ENCODE data around the gene SMIM23. TPM values are rescaled to one million over a fixed set of nuclear protein-coding genes. Genes with fewer than 3 reads are reported as not detected.

SMIM23 gene
- not detected for total RNA-seq
- not detected for polyA plus RNA-seq

GRCh38 chr5:171785517-171785916, at the start of gene SMIM23:
SMIM23 (plus strand) TSS chr5:171785817; CDS start chr5:171785872, 55 bp downstream.
- Mint-ChIP-seq H3K4me1 (no peaks in the 10 kb centered on the region), H3K27ac (no peak within 1 kb of the TSS), H3K36me3 (no peaks in the 10 kb centered on the region), H3K27me3 (peaks cover 4 to 35% of the 10 kb centered on the region in 2 donors), H3K9me3 (no peaks in the 10 kb centered on the region), H3K4me3 (no peak within 1 kb of the TSS)
- CTCF ChIA-PET = no interaction called here
- no peak for DNase-seq
- no peak within 1 kb of the TSS for H3K4me3 ChIP-seq (ENCODE audit: low read length)
- POLR2A ChIA-PET = no interaction called here
- H3K27me3 ChIP-seq (ENCODE audit: insufficient read depth, low read length, poor library complexity, severe bottlenecking) = no peaks in the 10 kb centered on the region
- no peak within 1 kb of the TSS for H3K27ac ChIP-seq (ENCODE audit: low read depth, low read length)
- no peaks in the 10 kb centered on the region for H3K36me3 ChIP-seq (ENCODE audit: insufficient read depth, low read length)
- no peaks in the 10 kb centered on the region for H3K9me3 ChIP-seq (ENCODE audit: low read length)
- H3K4me1 ChIP-seq (ENCODE audit: insufficient read depth, low read length) = no peaks in the 10 kb centered on the region

GRCh38 chr5:171736976-171737891, 48.4 kb upstream of the SMIM23 start:
- Mint-ChIP-seq H3K4me3 (no peak overlapping the region), H3K9me3 (peaks cover 0 to 1% (median 0%) of the 10 kb centered on the region in 5 donors), H3K27me3 (peaks cover 6 to 9% of the 10 kb centered on the region in 2 donors), H3K36me3 (no peaks in the 10 kb centered on the region), H3K27ac (peak overlapping the region in 1 of 8 donors; percentile 32), H3K4me1 (no peaks in the 10 kb centered on the region)
- no peak overlapping the region for H3K4me3 ChIP-seq (ENCODE audit: low read length)
- ChIA-PET POLR2A (no interaction called here), CTCF (no interaction called here)
- H3K9me3 ChIP-seq (ENCODE audit: low read length) = no peaks in the 10 kb centered on the region
- H3K4me1 ChIP-seq (ENCODE audit: insufficient read depth, low read length) = no peaks in the 10 kb centered on the region
- no peaks in the 10 kb centered on the region for H3K27me3 ChIP-seq (ENCODE audit: insufficient read depth, low read length, poor library complexity, severe bottlenecking)
- H3K36me3 ChIP-seq (ENCODE audit: insufficient read depth, low read length) = no peaks in the 10 kb centered on the region
- no peak overlapping the region for H3K27ac ChIP-seq (ENCODE audit: low read depth, low read length)
- no peak for DNase-seq

GRCh38 chr5:171738501-171738900, 47.1 kb upstream of the SMIM23 start:
- DNase-seq = no peak
- no peak overlapping the region for H3K4me3 ChIP-seq (ENCODE audit: low read length)
- H3K4me1 ChIP-seq (ENCODE audit: insufficient read depth, low read length) = no peaks in the 10 kb centered on the region
- Mint-ChIP-seq H3K27ac (no peak overlapping the region), H3K4me3 (no peak overlapping the region), H3K4me1 (no peaks in the 10 kb centered on the region), H3K27me3 (peaks cover 6 to 9% of the 10 kb centered on the region in 2 donors), H3K36me3 (no peaks in the 10 kb centered on the region), H3K9me3 (peaks cover 0 to 1% (median 0%) of the 10 kb centered on the region in 5 donors)
- ChIA-PET CTCF (no interaction called here), POLR2A (no interaction called here)
- no peak overlapping the region for H3K27ac ChIP-seq (ENCODE audit: low read depth, low read length)
- H3K9me3 ChIP-seq (ENCODE audit: low read length) = no peaks in the 10 kb centered on the region
- no peaks in the 10 kb centered on the region for H3K27me3 ChIP-seq (ENCODE audit: insufficient read depth, low read length, poor library complexity, severe bottlenecking)
- no peaks in the 10 kb centered on the region for H3K36me3 ChIP-seq (ENCODE audit: insufficient read depth, low read length)

- Mint-ChIP-seq H3K36me3 (no peaks in the 10 kb centered on the region), H3K4me3 (no peak overlapping the region), H3K27ac (no peak overlapping the region), H3K9me3 (peaks cover 0 to 1% (median 0%) of the 10 kb centered on the region in 5 donors), H3K27me3 (peaks cover 6 to 11% of the 10 kb centered on the region in 2 donors), H3K4me1 (no peaks in the 10 kb centered on the region)
- H3K36me3 ChIP-seq (ENCODE audit: insufficient read depth, low read length) = no peaks in the 10 kb centered on the region
- no peaks in the 10 kb centered on the region for H3K27me3 ChIP-seq (ENCODE audit: insufficient read depth, low read length, poor library complexity, severe bottlenecking)
- no peak overlapping the region for H3K4me3 ChIP-seq (ENCODE audit: low read length)
- CTCF ChIA-PET = no interaction called here
- H3K4me1 ChIP-seq (ENCODE audit: insufficient read depth, low read length) = no peaks in the 10 kb centered on the region
- DNase-seq = no peak
- POLR2A ChIA-PET = no interaction called here
- H3K27ac ChIP-seq (ENCODE audit: low read depth, low read length) = no peak overlapping the region
- no peaks in the 10 kb centered on the region for H3K9me3 ChIP-seq (ENCODE audit: low read length)
Observed at GRCh38 chr5:171739271-171739670, 46.3 kb upstream of the SMIM23 start.

GRCh38 chr5:171743436-171744076, 42.1 kb upstream of the SMIM23 start:
- no peaks in the 10 kb centered on the region for H3K36me3 ChIP-seq (ENCODE audit: insufficient read depth, low read length)
- ChIA-PET CTCF (no interaction called here), POLR2A (no interaction called here)
- H3K27ac Mint-ChIP-seq = no peak overlapping the region
- H3K9me3 Mint-ChIP-seq = peaks cover 0 to 2% (median 0%) of the 10 kb centered on the region in 5 donors
- peaks cover 7 to 23% of the 10 kb centered on the region in 2 donors for H3K27me3 Mint-ChIP-seq
- H3K9me3 ChIP-seq (ENCODE audit: low read length) = no peaks in the 10 kb centered on the region
- H3K27ac ChIP-seq (ENCODE audit: low read depth, low read length) = no peak overlapping the region
- H3K4me3 Mint-ChIP-seq = no peak overlapping the region
- H3K4me1 Mint-ChIP-seq = no peaks in the 10 kb centered on the region
- H3K4me3 ChIP-seq (ENCODE audit: low read length) = no peak overlapping the region
- H3K36me3 Mint-ChIP-seq = no peaks in the 10 kb centered on the region
- no peak for DNase-seq
- no peaks in the 10 kb centered on the region for H3K4me1 ChIP-seq (ENCODE audit: insufficient read depth, low read length)
- no peaks in the 10 kb centered on the region for H3K27me3 ChIP-seq (ENCODE audit: insufficient read depth, low read length, poor library complexity, severe bottlenecking)

- Mint-ChIP-seq H3K27me3 (peaks cover 7 to 23% of the 10 kb centered on the region in 2 donors), H3K9me3 (peaks cover 0 to 2% (median 0%) of the 10 kb centered on the region in 5 donors), H3K4me1 (no peaks in the 10 kb centered on the region), H3K4me3 (no peak overlapping the region), H3K36me3 (no peaks in the 10 kb centered on the region), H3K27ac (no peak overlapping the region)
- Histone ChIP-seq H3K27ac (ENCODE audit: low read depth, low read length) (no peak overlapping the region), H3K9me3 (ENCODE audit: low read length) (no peaks in the 10 kb centered on the region), H3K4me1 (ENCODE audit: insufficient read depth, low read length) (no peaks in the 10 kb centered on the region), H3K36me3 (ENCODE audit: insufficient read depth, low read length) (no peaks in the 10 kb centered on the region), H3K4me3 (ENCODE audit: low read length) (no peak overlapping the region), H3K27me3 (ENCODE audit: insufficient read depth, low read length, poor library complexity, severe bottlenecking) (no peaks in the 10 kb centered on the region)
- CTCF ChIA-PET = no interaction called here
- no peak for DNase-seq
- POLR2A ChIA-PET = no interaction called here
Observed at GRCh38 chr5:171744264-171744663, 41.4 kb upstream of the SMIM23 start.

GRCh38 chr5:171744882-171745281, 40.7 kb upstream of the SMIM23 start:
- DNase-seq = no peak
- Histone ChIP-seq H3K27ac (ENCODE audit: low read depth, low read length) (no peak overlapping the region), H3K27me3 (ENCODE audit: insufficient read depth, low read length, poor library complexity, severe bottlenecking) (no peaks in the 10 kb centered on the region), H3K9me3 (ENCODE audit: low read length) (no peaks in the 10 kb centered on the region), H3K36me3 (ENCODE audit: insufficient read depth, low read length) (no peaks in the 10 kb centered on the region), H3K4me1 (ENCODE audit: insufficient read depth, low read length) (no peaks in the 10 kb centered on the region), H3K4me3 (ENCODE audit: low read length) (no peak overlapping the region)
- Mint-ChIP-seq H3K4me3 (no peak overlapping the region), H3K27ac (no peak overlapping the region), H3K36me3 (no peaks in the 10 kb centered on the region), H3K27me3 (peaks cover 6 to 23% of the 10 kb centered on the region in 2 donors), H3K4me1 (no peaks in the 10 kb centered on the region), H3K9me3 (peaks cover 0 to 2% (median 0%) of the 10 kb centered on the region in 5 donors)
- ChIA-PET POLR2A (no interaction called here), CTCF (no interaction called here)

- no peak overlapping the region for H3K27ac Mint-ChIP-seq
- no peaks in the 10 kb centered on the region for H3K4me1 Mint-ChIP-seq
- H3K9me3 Mint-ChIP-seq = peaks cover 0 to 2% (median 0%) of the 10 kb centered on the region in 5 donors
- Histone ChIP-seq H3K4me3 (ENCODE audit: low read length) (no peak overlapping the region), H3K9me3 (ENCODE audit: low read length) (no peaks in the 10 kb centered on the region), H3K27me3 (ENCODE audit: insufficient read depth, low read length, poor library complexity, severe bottlenecking) (no peaks in the 10 kb centered on the region), H3K36me3 (ENCODE audit: insufficient read depth, low read length) (no peaks in the 10 kb centered on the region), H3K27ac (ENCODE audit: low read depth, low read length) (no peak overlapping the region), H3K4me1 (ENCODE audit: insufficient read depth, low read length) (no peaks in the 10 kb centered on the region)
- H3K36me3 Mint-ChIP-seq = no peaks in the 10 kb centered on the region
- DNase-seq = no peak
- H3K27me3 Mint-ChIP-seq = peaks cover 6 to 23% of the 10 kb centered on the region in 2 donors
- ChIA-PET POLR2A (no interaction called here), CTCF (no interaction called here)
- no peak overlapping the region for H3K4me3 Mint-ChIP-seq
Observed at GRCh38 chr5:171745602-171746001, 40.0 kb upstream of the SMIM23 start.
